BE2C (cell line): Measurements from ENCODE around the gene SFXN1.
A peak's percentile ranks its signal among the peaks of the same experiment; 100 is the strongest.

Source experiments
- DNase-seq: peaks from one replicate; pipeline ENCODE4 v3.0.0-alpha.2; 2020
- H3K27me3 ChIP-seq: fragments of 250-450 bp; sonication (Bioruptor Pico); 2 replicates; pipeline ENCODE4 v1.5.1; 2020; ENCODE audit warnings: mild to moderate bottlenecking
- H3K36me3 ChIP-seq: fragments of 250-450 bp; sonication (Bioruptor Pico); 2 replicates; pipeline ENCODE4 v1.5.1; 2020; ENCODE audit warnings: mild to moderate bottlenecking
- H3K4me1 ChIP-seq: fragments of 250-450 bp; sonication (Bioruptor Pico); 2 replicates; pipeline ENCODE4 v1.5.1; 2020
- H3K4me3 ChIP-seq: 2 replicates; pipeline ENCODE4 v1.5.1; 2011; ENCODE audit warnings: low read depth, low read length
- H3K9me3 ChIP-seq: fragments of 250-450 bp; sonication (Bioruptor Pico); 2 replicates; pipeline ENCODE4 v1.5.1; 2020
- CTCF ChIP-seq: IDR thresholded peaks from 2 replicates; pipeline ENCODE4 v1.5.1; 2012; ENCODE audit warnings: mild to moderate bottlenecking, low read depth, low read length

Gene SFXN1

GRCh38 chr5:175464074-175464941 is 14.1 kb upstream of the SFXN1 start:
- TF ChIP-seq CTCF = peak; percentile 87
- H3K27me3 ChIP-seq = peaks cover 25% of the 10 kb centered on the region
- no peaks in the 10 kb centered on the region for H3K36me3 ChIP-seq
- no peaks in the 10 kb centered on the region for H3K9me3 ChIP-seq
- H3K4me3 ChIP-seq = no peak overlapping the region
- peak; percentile 60 for DNase-seq
- no peaks in the 10 kb centered on the region for H3K4me1 ChIP-seq

GRCh38 chr5:175464942-175465233 is 13.5 kb upstream of the SFXN1 start:
- no peak for TF ChIP-seq CTCF
- Histone ChIP-seq H3K36me3 (no peaks in the 10 kb centered on the region), H3K9me3 (no peaks in the 10 kb centered on the region), H3K4me1 (no peaks in the 10 kb centered on the region), H3K27me3 (peaks cover 25% of the 10 kb centered on the region), H3K4me3 (no peak overlapping the region)
- no peak for DNase-seq

GRCh38 chr5:175465282-175465681 is 13.1 kb upstream of the SFXN1 start:
- no peaks in the 10 kb centered on the region for H3K9me3 ChIP-seq
- peaks cover 25% of the 10 kb centered on the region for H3K27me3 ChIP-seq
- no peak for TF ChIP-seq CTCF
- H3K4me3 ChIP-seq = no peak overlapping the region
- DNase-seq = no peak
- H3K4me1 ChIP-seq = no peaks in the 10 kb centered on the region
- no peaks in the 10 kb centered on the region for H3K36me3 ChIP-seq

GRCh38 chr5:175466700-175467318 is 11.6 kb upstream of the SFXN1 start:
- peaks cover 25% of the 10 kb centered on the region for H3K27me3 ChIP-seq
- H3K4me3 ChIP-seq = no peak overlapping the region
- H3K36me3 ChIP-seq = no peaks in the 10 kb centered on the region
- TF ChIP-seq CTCF = no peak
- H3K4me1 ChIP-seq = no peaks in the 10 kb centered on the region
- no peaks in the 10 kb centered on the region for H3K9me3 ChIP-seq
- DNase-seq = no peak

GRCh38 chr5:175467983-175468690 is 10.2 kb upstream of the SFXN1 start:
- Histone ChIP-seq H3K9me3 (no peaks in the 10 kb centered on the region), H3K27me3 (peaks cover 25% of the 10 kb centered on the region), H3K4me1 (no peaks in the 10 kb centered on the region), H3K4me3 (no peak overlapping the region), H3K36me3 (no peaks in the 10 kb centered on the region)
- no peak for DNase-seq
- no peak for TF ChIP-seq CTCF

- no peaks in the 10 kb centered on the region for H3K4me1 ChIP-seq
- peaks cover 25% of the 10 kb centered on the region for H3K27me3 ChIP-seq
- H3K4me3 ChIP-seq = no peak overlapping the region
- H3K36me3 ChIP-seq = no peaks in the 10 kb centered on the region
- no peak for DNase-seq
- no peaks in the 10 kb centered on the region for H3K9me3 ChIP-seq
- TF ChIP-seq CTCF = no peak
Measured at GRCh38 chr5:175468892-175469291, 9.5 kb upstream of the SFXN1 start.
